ENCODE measurements around the gene ARHGAP4. TPM values are rescaled to one million over a fixed set of nuclear protein-coding genes. Genes with fewer than 3 reads are reported as not detected.
A peak's percentile ranks its signal among the peaks of the same experiment; 100 is the strongest.

Gene ARHGAP4
- polyA plus RNA-seq, 1 donor: 33.2 TPM

- no CpG with 5 or more reads among the region's 24 CpGs for WGBS (ENCODE audit: insufficient coverage, low lambda C conversion rate)
- Histone ChIP-seq H3K9me3 (ENCODE audit: control insufficient read depth, low read depth, low read length) (no peaks in the 10 kb centered on the region), H3K4me1 (ENCODE audit: control insufficient read depth, insufficient read depth, low read length) (peaks cover 31% of the 10 kb centered on the region), H3K27ac (ENCODE audit: low read length) (peak overlapping the region; percentile 67), H3K27me3 (ENCODE audit: control insufficient read depth, insufficient read depth, low read length) (no peaks in the 10 kb centered on the region), H3K4me3 (ENCODE audit: low read length) (no peak overlapping the region), H3K36me3 (ENCODE audit: control insufficient read depth, insufficient read depth, low read length) (peaks cover 29% of the 10 kb centered on the region)
- no peak for DNase-seq
Measured at GRCh38 chrX:153945956-153946943, 20.2 kb upstream of the ARHGAP4 start.

GRCh38 chrX:153944800-153945150, 18.7 kb upstream of the ARHGAP4 start:
- WGBS (ENCODE audit: insufficient coverage, low lambda C conversion rate): no CpG with 5 or more reads among the region's 6 CpGs
- no peaks in the 10 kb centered on the region for H3K27me3 ChIP-seq (ENCODE audit: control insufficient read depth, insufficient read depth, low read length)
- peaks cover 33% of the 10 kb centered on the region for H3K4me1 ChIP-seq (ENCODE audit: control insufficient read depth, insufficient read depth, low read length)
- DNase-seq: no peak
- H3K9me3 ChIP-seq (ENCODE audit: control insufficient read depth, low read depth, low read length): no peaks in the 10 kb centered on the region
- H3K27ac ChIP-seq (ENCODE audit: low read length): peak overlapping the region; percentile 67
- peak overlapping the region; percentile 77 for H3K4me3 ChIP-seq (ENCODE audit: low read length)
- H3K36me3 ChIP-seq (ENCODE audit: control insufficient read depth, insufficient read depth, low read length): peaks cover 19% of the 10 kb centered on the region

- Histone ChIP-seq H3K9me3 (ENCODE audit: control insufficient read depth, low read depth, low read length) (no peaks in the 10 kb centered on the region), H3K4me1 (ENCODE audit: control insufficient read depth, insufficient read depth, low read length) (peaks cover 33% of the 10 kb centered on the region), H3K27me3 (ENCODE audit: control insufficient read depth, insufficient read depth, low read length) (no peaks in the 10 kb centered on the region), H3K4me3 (ENCODE audit: low read length) (peak within 1 kb of the TSS; percentile 77), H3K36me3 (ENCODE audit: control insufficient read depth, insufficient read depth, low read length) (peaks cover 16% of the 10 kb centered on the region), H3K27ac (ENCODE audit: low read length) (peak within 1 kb of the TSS; percentile 67)
- peak in 1 of 2 donors; percentile 62 for DNase-seq
- WGBS (ENCODE audit: insufficient coverage, low lambda C conversion rate): no CpG with 5 or more reads among the region's 31 CpGs
Measured at GRCh38 chrX:153944140-153944799, 18.2 kb upstream of the ARHGAP4 start, which contains the start of gene RENBP. Gene RENBP, minus strand, starts transcription at chrX:153944643. Its CDS starts 33 bp downstream, at chrX:153944610.

- peaks cover 25% of the 10 kb centered on the region for H3K4me1 ChIP-seq (ENCODE audit: control insufficient read depth, insufficient read depth, low read length)
- H3K4me3 ChIP-seq (ENCODE audit: low read length): peak overlapping the region; percentile 1
- H3K36me3 ChIP-seq (ENCODE audit: control insufficient read depth, insufficient read depth, low read length): peaks cover 8% of the 10 kb centered on the region
- no peaks in the 10 kb centered on the region for H3K27me3 ChIP-seq (ENCODE audit: control insufficient read depth, insufficient read depth, low read length)
- no peak overlapping the region for H3K27ac ChIP-seq (ENCODE audit: low read length)
- no CpG with 5 or more reads among the region's 23 CpGs for whole genome bisulfite sequencing (ENCODE audit: insufficient coverage, low lambda C conversion rate)
- DNase-seq: peak in 1 of 2 donors; percentile 52
- H3K9me3 ChIP-seq (ENCODE audit: control insufficient read depth, low read depth, low read length): no peaks in the 10 kb centered on the region
Measured at GRCh38 chrX:153941336-153942252, 15.5 kb upstream of the ARHGAP4 start.

- no peak for DNase-seq
- H3K9me3 ChIP-seq (ENCODE audit: control insufficient read depth, low read depth, low read length): no peaks in the 10 kb centered on the region
- H3K4me3 ChIP-seq (ENCODE audit: low read length): no peak overlapping the region
- peaks cover 8% of the 10 kb centered on the region for H3K36me3 ChIP-seq (ENCODE audit: control insufficient read depth, insufficient read depth, low read length)
- no peaks in the 10 kb centered on the region for H3K27me3 ChIP-seq (ENCODE audit: control insufficient read depth, insufficient read depth, low read length)
- no CpG with 5 or more reads among the region's 7 CpGs for WGBS (ENCODE audit: insufficient coverage, low lambda C conversion rate)
- H3K4me1 ChIP-seq (ENCODE audit: control insufficient read depth, insufficient read depth, low read length): peaks cover 24% of the 10 kb centered on the region
- H3K27ac ChIP-seq (ENCODE audit: low read length): no peak overlapping the region
Measured at GRCh38 chrX:153939573-153939972, 13.5 kb upstream of the ARHGAP4 start.

GRCh38 chrX:153938226-153938786, 12.2 kb upstream of the ARHGAP4 start:
- H3K4me1 ChIP-seq (ENCODE audit: control insufficient read depth, insufficient read depth, low read length): peaks cover 21% of the 10 kb centered on the region
- H3K27me3 ChIP-seq (ENCODE audit: control insufficient read depth, insufficient read depth, low read length): no peaks in the 10 kb centered on the region
- WGBS (ENCODE audit: insufficient coverage, low lambda C conversion rate): no CpG with 5 or more reads among the region's 10 CpGs
- no peak overlapping the region for H3K27ac ChIP-seq (ENCODE audit: low read length)
- no peak overlapping the region for H3K4me3 ChIP-seq (ENCODE audit: low read length)
- H3K36me3 ChIP-seq (ENCODE audit: control insufficient read depth, insufficient read depth, low read length): peaks cover 8% of the 10 kb centered on the region
- H3K9me3 ChIP-seq (ENCODE audit: control insufficient read depth, low read depth, low read length): no peaks in the 10 kb centered on the region
- DNase-seq: no peak

- Histone ChIP-seq H3K36me3 (ENCODE audit: control insufficient read depth, insufficient read depth, low read length) (peaks cover 16% of the 10 kb centered on the region), H3K27me3 (ENCODE audit: control insufficient read depth, insufficient read depth, low read length) (no peaks in the 10 kb centered on the region), H3K4me3 (ENCODE audit: low read length) (no peak overlapping the region), H3K9me3 (ENCODE audit: control insufficient read depth, low read depth, low read length) (no peaks in the 10 kb centered on the region), H3K27ac (ENCODE audit: low read length) (no peak overlapping the region), H3K4me1 (ENCODE audit: control insufficient read depth, insufficient read depth, low read length) (peaks cover 13% of the 10 kb centered on the region)
- no peak for DNase-seq
- WGBS (ENCODE audit: insufficient coverage, low lambda C conversion rate): no CpG with 5 or more reads among the region's 3 CpGs
Measured at GRCh38 chrX:153937056-153937455, 11.0 kb upstream of the ARHGAP4 start.

- peaks cover 31% of the 10 kb centered on the region for H3K36me3 ChIP-seq (ENCODE audit: control insufficient read depth, insufficient read depth, low read length)
- peak overlapping the region; percentile 35 for H3K4me3 ChIP-seq (ENCODE audit: low read length)
- peak in 1 of 2 donors; percentile 44 for DNase-seq
- no peaks in the 10 kb centered on the region for H3K9me3 ChIP-seq (ENCODE audit: control insufficient read depth, low read depth, low read length)
- no CpG with 5 or more reads among the region's 32 CpGs for WGBS (ENCODE audit: insufficient coverage, low lambda C conversion rate)
- H3K27ac ChIP-seq (ENCODE audit: low read length): peak overlapping the region; percentile 17
- no peaks in the 10 kb centered on the region for H3K27me3 ChIP-seq (ENCODE audit: control insufficient read depth, insufficient read depth, low read length)
- peaks cover 10% of the 10 kb centered on the region for H3K4me1 ChIP-seq (ENCODE audit: control insufficient read depth, insufficient read depth, low read length)
Measured at GRCh38 chrX:153935326-153935851, 9.3 kb upstream of the ARHGAP4 start.

GRCh38 chrX:153934762-153935325, 8.8 kb upstream of the ARHGAP4 start, which contains the start of gene NAA10:
Gene NAA10, minus strand, starts transcription at chrX:153935037. Its CDS starts 133 bp downstream, at chrX:153934904.
- peaks cover 32% of the 10 kb centered on the region for H3K36me3 ChIP-seq (ENCODE audit: control insufficient read depth, insufficient read depth, low read length)
- H3K4me3 ChIP-seq (ENCODE audit: low read length): peak within 1 kb of the TSS; percentile 63
- WGBS (ENCODE audit: insufficient coverage, low lambda C conversion rate): no CpG with 5 or more reads among the region's 87 CpGs
- no peaks in the 10 kb centered on the region for H3K27me3 ChIP-seq (ENCODE audit: control insufficient read depth, insufficient read depth, low read length)
- no peaks in the 10 kb centered on the region for H3K9me3 ChIP-seq (ENCODE audit: control insufficient read depth, low read depth, low read length)
- H3K27ac ChIP-seq (ENCODE audit: low read length): peak within 1 kb of the TSS; percentile 17
- peak; percentile 63 to 73 for DNase-seq
- H3K4me1 ChIP-seq (ENCODE audit: control insufficient read depth, insufficient read depth, low read length): peaks cover 10% of the 10 kb centered on the region
